NCI-H82 treated with DMSO at 0.1 percent for 48 hours (cell line): ENCODE data around the gene KCNIP4.

ENCODE experiments used
- DNase-seq: peaks from one replicate; lab custom pipeline; 2025; ENCODE audit not compliant: unreplicated experiment; lab: John Stamatoyannopoulos, UW

KCNIP4 gene

GRCh38 chr4:20890761-20891160, 1057.8 kb downstream of the KCNIP4 start:
- no peak for DNase-seq

- DNase-seq: no peak
Measured at GRCh38 chr4:20889901-20890300, 1058.7 kb downstream of the KCNIP4 start.

- no peak for DNase-seq
Measured at GRCh38 chr4:20883677-20884076, 1064.9 kb downstream of the KCNIP4 start.

GRCh38 chr4:20883231-20883630, 1065.3 kb downstream of the KCNIP4 start:
- DNase-seq: no peak

- DNase-seq: no peak
Measured at GRCh38 chr4:20882500-20882899, 1066.1 kb downstream of the KCNIP4 start.

GRCh38 chr4:20881658-20882057, 1066.9 kb downstream of the KCNIP4 start:
- no peak for DNase-seq

- DNase-seq: no peak
Measured at GRCh38 chr4:20878806-20879205, 1069.8 kb downstream of the KCNIP4 start.

GRCh38 chr4:20870436-20870835, 1078.1 kb downstream of the KCNIP4 start:
- no peak for DNase-seq

- no peak for DNase-seq
Measured at GRCh38 chr4:20868108-20868507, 1080.5 kb downstream of the KCNIP4 start.

- no peak for DNase-seq
Measured at GRCh38 chr4:20860878-20861277, 1087.7 kb downstream of the KCNIP4 start.

GRCh38 chr4:20859097-20859781, 1089.3 kb downstream of the KCNIP4 start:
- no peak for DNase-seq

- DNase-seq: no peak
Measured at GRCh38 chr4:20857081-20857480, 1091.5 kb downstream of the KCNIP4 start.

GRCh38 chr4:20847124-20847747, 1101.3 kb downstream of the KCNIP4 start:
- no peak for DNase-seq

GRCh38 chr4:20844311-20844710, 1104.3 kb downstream of the KCNIP4 start:
- DNase-seq: no peak

GRCh38 chr4:20840648-20841190, 1107.9 kb downstream of the KCNIP4 start:
- no peak for DNase-seq

GRCh38 chr4:20839957-20840356, 1108.6 kb downstream of the KCNIP4 start:
- DNase-seq: no peak

GRCh38 chr4:20838476-20838875, 1110.1 kb downstream of the KCNIP4 start:
- no peak for DNase-seq

GRCh38 chr4:20832826-20833225, 1115.7 kb downstream of the KCNIP4 start:
- no peak for DNase-seq

GRCh38 chr4:20831746-20832145, 1116.8 kb downstream of the KCNIP4 start:
- no peak for DNase-seq

- DNase-seq: no peak
Measured at GRCh38 chr4:20829617-20830357, 1118.8 kb downstream of the KCNIP4 start.

- no peak for DNase-seq
Measured at GRCh38 chr4:20825505-20825904, 1123.1 kb downstream of the KCNIP4 start.

GRCh38 chr4:20816287-20816686, 1132.3 kb downstream of the KCNIP4 start:
- no peak for DNase-seq
